ENCODE measurements around the gene RASGRP2. TPM values are rescaled to one million over a fixed set of nuclear protein-coding genes. Genes with fewer than 3 reads are reported as not detected.

Gene RASGRP2
- total and polyA plus RNA-seq, 7 donors = 2.6 to 14.7 (median 8.0) TPM

DNA sequence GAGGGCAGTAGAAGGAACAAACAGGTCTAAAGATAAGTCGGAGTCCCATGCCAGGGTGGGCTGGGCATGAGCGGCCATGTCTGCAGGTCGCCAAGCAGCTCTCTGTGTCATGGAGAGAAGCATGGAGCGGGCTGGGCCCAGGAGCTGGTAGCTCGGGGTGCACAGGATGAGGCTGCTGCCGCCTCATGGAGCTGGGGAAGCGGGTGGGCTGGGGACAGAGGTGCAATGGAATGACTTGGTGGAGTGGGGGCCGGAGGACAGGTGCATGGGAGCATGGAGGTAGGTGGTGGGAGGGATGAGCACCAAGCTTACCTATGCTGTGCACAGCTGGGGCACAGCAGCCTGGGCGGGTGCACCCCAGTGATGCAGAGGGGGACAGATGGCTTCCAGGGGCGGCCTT, 24.5 kb downstream of the RASGRP2 start:
- TF ChIP-seq, protein P1, sequence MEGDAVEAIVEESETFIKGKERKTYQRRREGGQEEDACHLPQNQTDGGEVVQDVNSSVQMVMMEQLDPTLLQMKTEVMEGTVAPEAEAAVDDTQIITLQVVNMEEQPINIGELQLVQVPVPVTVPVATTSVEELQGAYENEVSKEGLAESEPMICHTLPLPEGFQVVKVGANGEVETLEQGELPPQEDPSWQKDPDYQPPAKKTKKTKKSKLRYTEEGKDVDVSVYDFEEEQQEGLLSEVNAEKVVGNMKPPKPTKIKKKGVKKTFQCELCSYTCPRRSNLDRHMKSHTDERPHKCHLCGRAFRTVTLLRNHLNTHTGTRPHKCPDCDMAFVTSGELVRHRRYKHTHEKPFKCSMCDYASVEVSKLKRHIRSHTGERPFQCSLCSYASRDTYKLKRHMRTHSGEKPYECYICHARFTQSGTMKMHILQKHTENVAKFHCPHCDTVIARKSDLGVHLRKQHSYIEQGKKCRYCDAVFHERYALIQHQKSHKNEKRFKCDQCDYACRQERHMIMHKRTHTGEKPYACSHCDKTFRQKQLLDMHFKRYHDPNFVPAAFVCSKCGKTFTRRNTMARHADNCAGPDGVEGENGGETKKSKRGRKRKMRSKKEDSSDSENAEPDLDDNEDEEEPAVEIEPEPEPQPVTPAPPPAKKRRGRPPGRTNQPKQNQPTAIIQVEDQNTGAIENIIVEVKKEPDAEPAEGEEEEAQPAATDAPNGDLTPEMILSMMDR (IDR thresholded peaks at IDR 0.05) = no peak
- Histone ChIP-seq H3K9me3 (no peaks in the 10 kb centered on the region), H3K4me1 (peaks cover 5% of the 10 kb centered on the region), H3K27me3 (ENCODE audit: insufficient read depth in 3 of 3, low read length in 2 of 3) (peaks cover 2 to 44% (median 14%) of the 10 kb centered on the region in 3 donors), H3K4me3 (no peak overlapping the region), H3K27ac (no peak overlapping the region), H3K36me3 (ENCODE audit: insufficient read depth in 1 of 2, low read depth in 1 of 2) (no peaks in the 10 kb centered on the region)
- WGBS, 3 donors = 88 to 92% (median 90%) methylated on average over 10 of the region's 10 CpGs
- intact Hi-C loops (cut with DNase I) = no loop called here
- DNase-seq (no peak), ATAC-seq (no peak)

DNA sequence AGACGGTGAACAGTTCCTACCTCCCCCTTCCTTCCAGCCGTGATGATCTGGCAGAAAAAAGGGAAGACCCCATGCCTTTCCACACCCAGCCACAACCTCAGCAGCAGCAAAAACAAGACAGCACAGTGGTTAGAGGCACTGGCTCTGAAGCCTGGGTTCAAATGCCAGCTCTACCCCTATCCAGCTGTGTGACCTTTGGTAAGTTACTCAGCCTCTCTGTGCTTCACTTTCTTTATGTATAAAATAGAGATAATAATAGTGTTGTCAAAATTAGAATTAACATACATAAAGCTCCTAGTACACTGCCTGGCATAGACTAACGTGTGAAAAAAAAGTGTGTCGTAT, 25.2 kb downstream of the RASGRP2 start:
- WGBS, 3 donors = 66 to 75% (median 71%) methylated on average over 3 to 4 of the region's 4 CpGs
- DNase-seq = no peak
- Histone ChIP-seq H3K4me3 (no peak overlapping the region), H3K36me3 (ENCODE audit: insufficient read depth in 1 of 2, low read depth in 1 of 2) (no peaks in the 10 kb centered on the region), H3K4me1 (peaks cover 5% of the 10 kb centered on the region), H3K9me3 (no peaks in the 10 kb centered on the region), H3K27ac (no peak overlapping the region), H3K27me3 (ENCODE audit: insufficient read depth in 3 of 3, low read length in 2 of 3) (peaks cover 2 to 51% (median 18%) of the 10 kb centered on the region in 3 donors)
- TF ChIP-seq, protein P1 (IDR thresholded peaks at IDR 0.05) = no peak
- no peak for ATAC-seq
- intact Hi-C loops (cut with DNase I) = no loop called here

DNA sequence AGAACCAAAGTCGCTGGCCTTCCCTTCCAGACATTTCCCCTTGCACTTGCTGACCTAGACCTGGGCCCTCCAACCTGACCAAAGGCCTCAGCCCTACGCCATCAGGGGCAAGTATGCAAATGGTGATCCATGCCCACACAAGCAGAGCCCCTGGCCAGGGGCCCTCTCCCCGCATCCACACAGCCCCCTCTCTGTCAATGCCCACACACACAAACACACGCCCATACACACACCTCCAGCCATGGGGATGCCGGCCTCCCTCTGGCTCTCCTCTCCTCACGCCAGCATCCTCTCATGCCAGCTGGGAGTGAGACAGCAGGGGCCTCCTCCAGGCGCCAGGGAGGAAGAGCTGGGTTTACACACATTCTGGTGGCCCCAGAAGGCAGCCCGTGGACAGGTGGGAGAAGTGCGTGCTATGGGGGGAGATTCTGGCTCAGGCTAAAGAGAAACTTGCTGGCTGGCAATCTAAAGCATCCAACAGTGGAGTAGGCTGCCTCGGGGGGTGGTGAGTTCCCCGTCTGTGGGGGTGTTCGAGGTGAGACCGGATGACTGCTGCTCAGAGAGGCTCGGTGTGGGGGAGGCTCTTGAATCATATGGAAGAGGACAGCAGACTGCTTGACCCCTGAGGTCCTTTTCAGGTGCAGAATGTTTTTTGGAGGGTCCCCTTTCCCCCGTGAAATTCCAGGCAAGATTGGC, 25.7 kb downstream of the RASGRP2 start:
- DNase-seq (no peak), ATAC-seq (no peak)
- H3K4me1 ChIP-seq = peaks cover 1% of the 10 kb centered on the region
- no peak overlapping the region for H3K4me3 ChIP-seq
- no peaks in the 10 kb centered on the region for H3K9me3 ChIP-seq
- no peak overlapping the region for H3K27ac ChIP-seq
- 64 to 79% (median 65%) methylated on average over 14 to 15 of the region's 15 CpGs for WGBS, 3 donors
- TF ChIP-seq, protein P1 (IDR thresholded peaks at IDR 0.05) = no peak
- intact Hi-C loops (cut with DNase I) = no loop called here
- H3K27me3 ChIP-seq (ENCODE audit: insufficient read depth in 3 of 3, low read length in 2 of 3) = peaks cover 5 to 53% (median 23%) of the 10 kb centered on the region in 3 donors
- no peaks in the 10 kb centered on the region for H3K36me3 ChIP-seq (ENCODE audit: insufficient read depth in 1 of 2, low read depth in 1 of 2)

DNA sequence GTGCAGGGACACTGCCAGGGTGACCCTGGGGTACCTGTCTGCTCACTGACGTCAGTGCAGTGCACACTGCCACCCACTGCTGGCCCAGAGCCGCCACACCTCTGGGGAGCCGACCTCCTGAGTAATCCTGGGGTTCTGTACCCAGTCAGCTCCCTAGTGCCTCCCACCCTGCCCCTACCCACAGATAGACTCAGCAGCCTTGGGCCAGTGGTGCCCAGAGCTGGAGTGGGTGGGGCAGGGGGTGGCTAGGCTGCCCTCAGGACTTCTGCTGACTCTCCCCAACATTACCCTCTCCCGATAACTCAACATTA, 26.7 kb downstream of the RASGRP2 start:
- no peak overlapping the region for H3K4me3 ChIP-seq
- no peak overlapping the region for H3K27ac ChIP-seq
- H3K4me1 ChIP-seq = no peaks in the 10 kb centered on the region
- ATAC-seq = peak in 1 of 4 donors; percentile 7
- no peak for DNase-seq
- TF ChIP-seq, protein P1 (IDR thresholded peaks at IDR 0.05) = no peak
- intact Hi-C loops (cut with DNase I) = no loop called here
- H3K27me3 ChIP-seq (ENCODE audit: insufficient read depth in 3 of 3, low read length in 2 of 3) = peaks cover 5 to 64% (median 26%) of the 10 kb centered on the region in 3 donors
- H3K36me3 ChIP-seq (ENCODE audit: insufficient read depth in 1 of 2, low read depth in 1 of 2) = no peaks in the 10 kb centered on the region
- 74 to 83% (median 81%) methylated on average over 4 of the region's 4 CpGs for WGBS, 3 donors
- H3K9me3 ChIP-seq = no peaks in the 10 kb centered on the region

Measured in psoas muscle (tissue), 8 donors.